HEK293 (cell line): ENCODE results near the gene CWF19L1.

Source experiments
- CTCF ChIA-PET: fragments of 350-600 bp; formaldehyde crosslinking; extraction: SDS; loops from one replicate; lab custom pipeline; 2021; ENCODE audit warnings: antibody characterized with exemption; lab: Yijun Ruan, JAX
- POLR2A ChIA-PET: fragments of 300-600 bp; formaldehyde crosslinking; extraction: SDS; loops from one replicate; lab custom pipeline; 2020; ENCODE audit warnings: antibody characterized with exemption, inconsistent platforms; lab: Yijun Ruan, JAX
- H3K27ac ChIP-seq: fragments of 200-500 bp; sonication (Bioruptor generic); 2 replicates; pipeline ENCODE4 v1.5.1; 2014; ENCODE audit warnings: low read depth, low read length, control low read depth, inconsistent platforms; ENCODE audit errors: extremely low read depth
- H3K36me3 ChIP-seq, 2 experiments: fragments of 200-500 bp in 1 of 2; sonication (Bioruptor generic) in 1 of 2; 1 replicate in 1 of 2; 2 replicates in 1 of 2; pipeline ENCODE4 v1.5.1; 2014 to 2017; ENCODE audit warnings: inconsistent platforms in 2 of 2, low read length in 2 of 2; ENCODE audit not compliant: control insufficient read depth in 2 of 2, insufficient read depth in 1 of 2
- H3K4me1 ChIP-seq: fragments of 200-500 bp; sonication (Bioruptor generic); 2 replicates; pipeline ENCODE4 v1.5.1; 2014; ENCODE audit warnings: mild to moderate bottlenecking, low read length, inconsistent platforms; ENCODE audit not compliant: control insufficient read depth, insufficient read depth
- H3K4me3 ChIP-seq: 2 replicates; pipeline ENCODE4 v1.5.1; 2011; ENCODE audit warnings: low read depth, mild to moderate bottlenecking, control low read depth, low read length, moderate library complexity
- H3K9me3 ChIP-seq: fragments of 200-500 bp; sonication (Bioruptor generic); 2 replicates; pipeline ENCODE4 v1.5.1; 2014; ENCODE audit warnings: low read depth, low read length, inconsistent platforms; ENCODE audit not compliant: control insufficient read depth, insufficient read depth
- HOXA7 ChIP-seq: sonication (generic); formaldehyde crosslinking; IDR thresholded peaks from 2 replicates; pipeline ENCODE4 v1.8.1; 2022; ENCODE audit warnings: missing genetic modification reagents, borderline replicate concordance
- HOXD13 ChIP-seq: sonication (generic); formaldehyde crosslinking; IDR thresholded peaks from 2 replicates; pipeline ENCODE4 v1.8.0; 2022; ENCODE audit warnings: missing genetic modification reagents, borderline replicate concordance
- IKZF3 ChIP-seq: fragments of 450-650 bp; IDR thresholded peaks from 2 replicates; pipeline ENCODE4 v1.5.0; 2018; ENCODE audit warnings: missing biosample characterization, mild to moderate bottlenecking, missing genetic modification characterization, moderate library complexity
- SETDB1 ChIP-seq: IDR thresholded peaks from one replicate; pipeline ENCODE4 v1.6.1; 2017; ENCODE audit warnings: mild to moderate bottlenecking, low read length, moderate library complexity, mixed read lengths; ENCODE audit not compliant: insufficient read length
- SP3 ChIP-seq: fragments of 450-650 bp; formaldehyde crosslinking; IDR thresholded peaks from 2 replicates; pipeline ENCODE4 v1.5.1; 2016; ENCODE audit warnings: missing biosample characterization, missing genetic modification characterization
- TCF7L2 ChIP-seq: IDR thresholded peaks from 2 replicates; pipeline ENCODE4 v1.6.1; 2011; ENCODE audit warnings: low read depth, mild to moderate bottlenecking, inconsistent platforms, low read length, moderate library complexity, borderline replicate concordance
- ZBTB48 ChIP-seq: fragments of 450-650 bp; formaldehyde crosslinking; IDR thresholded peaks from 2 replicates; pipeline ENCODE4 v1.5.1; 2016; ENCODE audit warnings: missing biosample characterization, missing genetic modification characterization
- ZNF174 ChIP-seq: fragments of 450-650 bp; formaldehyde crosslinking; IDR thresholded peaks from 2 replicates; pipeline ENCODE4 v1.5.0; 2017; ENCODE audit warnings: missing biosample characterization, mild to moderate bottlenecking, missing genetic modification characterization
- ZNF211 ChIP-seq: fragments of 450-650 bp; formaldehyde crosslinking; IDR thresholded peaks from 2 replicates; pipeline ENCODE4 v1.5.1; 2016; ENCODE audit warnings: low read depth, missing biosample characterization, missing genetic modification characterization
- ZNF354C ChIP-seq: fragments of 450-650 bp; formaldehyde crosslinking; IDR thresholded peaks from 2 replicates; pipeline ENCODE4 v1.5.1; 2016; ENCODE audit warnings: missing biosample characterization, missing genetic modification characterization, low read depth, borderline replicate concordance
- ZNF366 ChIP-seq: fragments of 450-650 bp; formaldehyde crosslinking; conservative IDR thresholded peaks from 2 replicates; pipeline ENCODE4 v1.5.1; 2016; ENCODE audit warnings: missing biosample characterization, missing genetic modification characterization
- ZNF37A ChIP-seq: fragments of 450-650 bp; IDR thresholded peaks from 2 replicates; pipeline ENCODE4 v1.5.1; 2018; ENCODE audit warnings: missing biosample characterization, missing genetic modification characterization
- ZNF548 ChIP-seq: fragments of 450-650 bp; formaldehyde crosslinking; IDR thresholded peaks from 2 replicates; pipeline ENCODE4 v1.5.1; 2016; ENCODE audit warnings: missing biosample characterization, missing genetic modification characterization
- ZNF561 ChIP-seq: fragments of 450-650 bp; IDR thresholded peaks from 2 replicates; pipeline ENCODE4 v1.5.1; 2018; ENCODE audit warnings: missing biosample characterization, missing genetic modification characterization, borderline replicate concordance
- TF ChIP-seq, protein P1 (sequence below): fragments of 450-650 bp; formaldehyde crosslinking; IDR thresholded peaks from 2 replicates; pipeline ENCODE4 v1.5.1; 2016; ENCODE audit warnings: missing biosample characterization, missing genetic modification characterization
- TF ChIP-seq, protein P2 (sequence below): fragments of 450-650 bp; formaldehyde crosslinking; IDR thresholded peaks from 2 replicates; pipeline ENCODE4 v1.5.1; 2017; ENCODE audit warnings: missing biosample characterization, missing genetic modification characterization
- TF ChIP-seq, protein P3 (sequence below): fragments of 450-650 bp; formaldehyde crosslinking; IDR thresholded peaks from 2 replicates; pipeline ENCODE4 v1.5.1; 2016; ENCODE audit warnings: missing biosample characterization, missing genetic modification characterization
- TF ChIP-seq, protein P4 (sequence below): fragments of 450-650 bp; formaldehyde crosslinking; IDR thresholded peaks from 2 replicates; pipeline ENCODE4 v1.5.1; 2016; ENCODE audit warnings: missing biosample characterization, missing genetic modification characterization, low read depth
- TF ChIP-seq, protein P5 (sequence below): fragments of 450-650 bp; formaldehyde crosslinking; IDR thresholded peaks from 2 replicates; pipeline ENCODE4 v1.5.1; 2016; ENCODE audit warnings: missing biosample characterization, missing genetic modification characterization
- TF ChIP-seq, protein P6 (sequence below): fragments of 450-650 bp; formaldehyde crosslinking; conservative IDR thresholded peaks from 2 replicates; pipeline ENCODE4 v1.5.1; 2016; ENCODE audit warnings: low read depth, missing biosample characterization, missing genetic modification characterization

The CWF19L1 gene

DNA sequence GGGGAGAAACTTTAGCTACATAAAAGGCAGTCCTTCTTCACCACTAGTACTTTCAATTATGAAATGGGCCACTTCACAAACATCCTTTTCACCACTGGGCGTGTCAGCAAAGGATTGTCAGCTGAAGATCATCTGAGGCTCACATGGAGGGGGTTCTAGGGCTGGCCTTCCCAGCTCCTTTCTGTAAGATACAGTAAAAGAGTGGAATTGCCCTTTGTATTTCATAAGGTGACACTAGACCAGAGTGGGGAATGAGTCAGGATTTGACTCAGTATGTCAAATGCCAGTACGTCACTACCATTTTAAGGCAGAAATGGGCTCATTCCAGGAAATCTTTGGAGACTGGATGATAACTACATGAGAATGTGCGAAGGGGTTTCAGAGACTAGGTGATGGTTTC lies 40.2 kb upstream of the CWF19L1 start:
- Histone ChIP-seq H3K27ac (no peak overlapping the region), H3K36me3 (no peaks in the 10 kb centered on the region), H3K4me3 (no peak overlapping the region), H3K9me3 (no peaks in the 10 kb centered on the region), H3K4me1 (no peaks in the 10 kb centered on the region)
- TF ChIP-seq ZNF174 (tag by site-specific recombination) (no peak), ZNF548 (tag by site-specific recombination) (no peak), HOXA7 (CRISPR knock-in tag) (no peak), TCF7L2 (no peak), IKZF3 (no peak), SP3 (tag by site-specific recombination) (no peak), HOXD13 (CRISPR knock-in tag) (no peak), ZNF37A (tag by site-specific recombination) (no peak), ZBTB48 (no peak), ZNF561 (tag by site-specific recombination) (no peak), ZNF211 (no peak), SETDB1 (no peak), ZNF366 (no peak), ZNF354C (tag by site-specific recombination) (no peak)
- TF ChIP-seq, protein P1, sequence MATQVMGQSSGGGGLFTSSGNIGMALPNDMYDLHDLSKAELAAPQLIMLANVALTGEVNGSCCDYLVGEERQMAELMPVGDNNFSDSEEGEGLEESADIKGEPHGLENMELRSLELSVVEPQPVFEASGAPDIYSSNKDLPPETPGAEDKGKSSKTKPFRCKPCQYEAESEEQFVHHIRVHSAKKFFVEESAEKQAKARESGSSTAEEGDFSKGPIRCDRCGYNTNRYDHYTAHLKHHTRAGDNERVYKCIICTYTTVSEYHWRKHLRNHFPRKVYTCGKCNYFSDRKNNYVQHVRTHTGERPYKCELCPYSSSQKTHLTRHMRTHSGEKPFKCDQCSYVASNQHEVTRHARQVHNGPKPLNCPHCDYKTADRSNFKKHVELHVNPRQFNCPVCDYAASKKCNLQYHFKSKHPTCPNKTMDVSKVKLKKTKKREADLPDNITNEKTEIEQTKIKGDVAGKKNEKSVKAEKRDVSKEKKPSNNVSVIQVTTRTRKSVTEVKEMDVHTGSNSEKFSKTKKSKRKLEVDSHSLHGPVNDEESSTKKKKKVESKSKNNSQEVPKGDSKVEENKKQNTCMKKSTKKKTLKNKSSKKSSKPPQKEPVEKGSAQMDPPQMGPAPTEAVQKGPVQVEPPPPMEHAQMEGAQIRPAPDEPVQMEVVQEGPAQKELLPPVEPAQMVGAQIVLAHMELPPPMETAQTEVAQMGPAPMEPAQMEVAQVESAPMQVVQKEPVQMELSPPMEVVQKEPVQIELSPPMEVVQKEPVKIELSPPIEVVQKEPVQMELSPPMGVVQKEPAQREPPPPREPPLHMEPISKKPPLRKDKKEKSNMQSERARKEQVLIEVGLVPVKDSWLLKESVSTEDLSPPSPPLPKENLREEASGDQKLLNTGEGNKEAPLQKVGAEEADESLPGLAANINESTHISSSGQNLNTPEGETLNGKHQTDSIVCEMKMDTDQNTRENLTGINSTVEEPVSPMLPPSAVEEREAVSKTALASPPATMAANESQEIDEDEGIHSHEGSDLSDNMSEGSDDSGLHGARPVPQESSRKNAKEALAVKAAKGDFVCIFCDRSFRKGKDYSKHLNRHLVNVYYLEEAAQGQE (tag by site-specific recombination) = no peak
- TF ChIP-seq, protein P2, sequence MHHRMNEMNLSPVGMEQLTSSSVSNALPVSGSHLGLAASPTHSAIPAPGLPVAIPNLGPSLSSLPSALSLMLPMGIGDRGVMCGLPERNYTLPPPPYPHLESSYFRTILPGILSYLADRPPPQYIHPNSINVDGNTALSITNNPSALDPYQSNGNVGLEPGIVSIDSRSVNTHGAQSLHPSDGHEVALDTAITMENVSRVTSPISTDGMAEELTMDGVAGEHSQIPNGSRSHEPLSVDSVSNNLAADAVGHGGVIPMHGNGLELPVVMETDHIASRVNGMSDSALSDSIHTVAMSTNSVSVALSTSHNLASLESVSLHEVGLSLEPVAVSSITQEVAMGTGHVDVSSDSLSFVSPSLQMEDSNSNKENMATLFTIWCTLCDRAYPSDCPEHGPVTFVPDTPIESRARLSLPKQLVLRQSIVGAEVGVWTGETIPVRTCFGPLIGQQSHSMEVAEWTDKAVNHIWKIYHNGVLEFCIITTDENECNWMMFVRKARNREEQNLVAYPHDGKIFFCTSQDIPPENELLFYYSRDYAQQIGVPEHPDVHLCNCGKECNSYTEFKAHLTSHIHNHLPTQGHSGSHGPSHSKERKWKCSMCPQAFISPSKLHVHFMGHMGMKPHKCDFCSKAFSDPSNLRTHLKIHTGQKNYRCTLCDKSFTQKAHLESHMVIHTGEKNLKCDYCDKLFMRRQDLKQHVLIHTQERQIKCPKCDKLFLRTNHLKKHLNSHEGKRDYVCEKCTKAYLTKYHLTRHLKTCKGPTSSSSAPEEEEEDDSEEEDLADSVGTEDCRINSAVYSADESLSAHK = no peak
- TF ChIP-seq, protein P3, sequence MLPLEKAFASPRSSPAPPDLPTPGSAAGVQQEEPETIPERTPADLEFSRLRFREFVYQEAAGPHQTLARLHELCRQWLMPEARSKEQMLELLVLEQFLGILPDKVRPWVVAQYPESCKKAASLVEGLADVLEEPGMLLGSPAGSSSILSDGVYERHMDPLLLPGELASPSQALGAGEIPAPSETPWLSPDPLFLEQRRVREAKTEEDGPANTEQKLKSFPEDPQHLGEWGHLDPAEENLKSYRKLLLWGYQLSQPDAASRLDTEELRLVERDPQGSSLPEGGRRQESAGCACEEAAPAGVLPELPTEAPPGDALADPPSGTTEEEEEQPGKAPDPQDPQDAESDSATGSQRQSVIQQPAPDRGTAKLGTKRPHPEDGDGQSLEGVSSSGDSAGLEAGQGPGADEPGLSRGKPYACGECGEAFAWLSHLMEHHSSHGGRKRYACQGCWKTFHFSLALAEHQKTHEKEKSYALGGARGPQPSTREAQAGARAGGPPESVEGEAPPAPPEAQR (tag by site-specific recombination) = no peak
- TF ChIP-seq, protein P4, sequence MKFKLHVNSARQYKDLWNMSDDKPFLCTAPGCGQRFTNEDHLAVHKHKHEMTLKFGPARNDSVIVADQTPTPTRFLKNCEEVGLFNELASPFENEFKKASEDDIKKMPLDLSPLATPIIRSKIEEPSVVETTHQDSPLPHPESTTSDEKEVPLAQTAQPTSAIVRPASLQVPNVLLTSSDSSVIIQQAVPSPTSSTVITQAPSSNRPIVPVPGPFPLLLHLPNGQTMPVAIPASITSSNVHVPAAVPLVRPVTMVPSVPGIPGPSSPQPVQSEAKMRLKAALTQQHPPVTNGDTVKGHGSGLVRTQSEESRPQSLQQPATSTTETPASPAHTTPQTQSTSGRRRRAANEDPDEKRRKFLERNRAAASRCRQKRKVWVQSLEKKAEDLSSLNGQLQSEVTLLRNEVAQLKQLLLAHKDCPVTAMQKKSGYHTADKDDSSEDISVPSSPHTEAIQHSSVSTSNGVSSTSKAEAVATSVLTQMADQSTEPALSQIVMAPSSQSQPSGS (tag by site-specific recombination) = no peak
- TF ChIP-seq, protein P5, sequence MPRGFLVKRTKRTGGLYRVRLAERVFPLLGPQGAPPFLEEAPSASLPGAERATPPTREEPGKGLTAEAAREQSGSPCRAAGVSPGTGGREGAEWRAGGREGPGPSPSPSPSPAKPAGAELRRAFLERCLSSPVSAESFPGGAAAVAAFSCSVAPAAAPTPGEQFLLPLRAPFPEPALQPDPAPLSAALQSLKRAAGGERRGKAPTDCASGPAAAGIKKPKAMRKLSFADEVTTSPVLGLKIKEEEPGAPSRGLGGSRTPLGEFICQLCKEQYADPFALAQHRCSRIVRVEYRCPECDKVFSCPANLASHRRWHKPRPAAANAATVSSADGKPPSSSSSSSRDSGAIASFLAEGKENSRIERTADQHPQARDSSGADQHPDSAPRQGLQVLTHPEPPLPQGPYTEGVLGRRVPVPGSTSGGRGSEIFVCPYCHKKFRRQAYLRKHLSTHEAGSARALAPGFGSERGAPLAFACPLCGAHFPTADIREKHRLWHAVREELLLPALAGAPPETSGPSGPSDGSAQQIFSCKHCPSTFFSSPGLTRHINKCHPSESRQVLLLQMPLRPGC (tag by site-specific recombination) = no peak
- TF ChIP-seq, protein P6, sequence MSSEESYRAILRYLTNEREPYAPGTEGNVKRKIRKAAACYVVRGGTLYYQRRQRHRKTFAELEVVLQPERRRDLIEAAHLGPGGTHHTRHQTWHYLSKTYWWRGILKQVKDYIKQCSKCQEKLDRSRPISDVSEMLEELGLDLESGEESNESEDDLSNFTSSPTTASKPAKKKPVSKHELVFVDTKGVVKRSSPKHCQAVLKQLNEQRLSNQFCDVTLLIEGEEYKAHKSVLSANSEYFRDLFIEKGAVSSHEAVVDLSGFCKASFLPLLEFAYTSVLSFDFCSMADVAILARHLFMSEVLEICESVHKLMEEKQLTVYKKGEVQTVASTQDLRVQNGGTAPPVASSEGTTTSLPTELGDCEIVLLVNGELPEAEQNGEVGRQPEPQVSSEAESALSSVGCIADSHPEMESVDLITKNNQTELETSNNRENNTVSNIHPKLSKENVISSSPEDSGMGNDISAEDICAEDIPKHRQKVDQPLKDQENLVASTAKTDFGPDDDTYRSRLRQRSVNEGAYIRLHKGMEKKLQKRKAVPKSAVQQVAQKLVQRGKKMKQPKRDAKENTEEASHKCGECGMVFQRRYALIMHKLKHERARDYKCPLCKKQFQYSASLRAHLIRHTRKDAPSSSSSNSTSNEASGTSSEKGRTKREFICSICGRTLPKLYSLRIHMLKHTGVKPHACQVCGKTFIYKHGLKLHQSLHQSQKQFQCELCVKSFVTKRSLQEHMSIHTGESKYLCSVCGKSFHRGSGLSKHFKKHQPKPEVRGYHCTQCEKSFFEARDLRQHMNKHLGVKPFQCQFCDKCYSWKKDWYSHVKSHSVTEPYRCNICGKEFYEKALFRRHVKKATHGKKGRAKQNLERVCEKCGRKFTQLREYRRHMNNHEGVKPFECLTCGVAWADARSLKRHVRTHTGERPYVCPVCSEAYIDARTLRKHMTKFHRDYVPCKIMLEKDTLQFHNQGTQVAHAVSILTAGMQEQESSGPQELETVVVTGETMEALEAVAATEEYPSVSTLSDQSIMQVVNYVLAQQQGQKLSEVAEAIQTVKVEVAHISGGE (tag by site-specific recombination) = no peak
- POLR2A ChIA-PET = no interaction called here
- CTCF ChIA-PET = interaction anchor here (0.7 kb wide), 1 partner anchor 213 kb away, joined by 3 read pairs; no protein-coding TSS in a partner anchor
